G401.6 (cell line): Measurements from ENCODE around the gene NPC1L1.
"Not testable (repeated sequence)": the region's sequence is repeated elsewhere in the genome, so short reads cannot be mapped to it uniquely, and the experiment has no call there.

ENCODE experiments used
- FAIRE-seq: peaks from 2 replicates; lab custom pipeline; 2012; peaks lifted over from hg19 to GRCh38; lab: Jason Lieb, UNC

The NPC1L1 gene

GRCh38 chr7:44564606-44565005 lies 23.5 kb upstream of the NPC1L1 start:
- FAIRE-seq = no peak

GRCh38 chr7:44563171-44563679 lies 22.1 kb upstream of the NPC1L1 start:
- FAIRE-seq = no peak

DNA sequence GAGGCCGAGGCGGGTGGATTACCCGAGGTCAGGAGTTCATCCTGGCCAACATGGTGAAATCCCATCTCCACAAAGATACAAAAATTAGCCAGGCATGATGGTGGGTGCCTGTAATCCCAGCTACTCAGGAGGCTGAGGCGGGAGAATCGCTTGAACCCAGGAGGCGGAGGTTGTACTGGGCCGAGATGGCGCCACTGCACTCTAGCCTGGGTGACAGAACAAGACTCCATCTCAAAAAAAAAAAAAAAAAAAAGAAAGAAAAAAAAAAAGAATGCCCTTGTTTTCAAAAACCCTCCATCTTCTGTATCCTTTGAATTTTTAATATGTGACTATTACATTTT lies 21.5 kb upstream of the NPC1L1 start:
- not testable (repeated sequence) for FAIRE-seq

GRCh38 chr7:44561962-44562621 lies 21.0 kb upstream of the NPC1L1 start:
- FAIRE-seq = no peak

GRCh38 chr7:44561481-44561880 lies 20.4 kb upstream of the NPC1L1 start:
- no peak for FAIRE-seq

DNA sequence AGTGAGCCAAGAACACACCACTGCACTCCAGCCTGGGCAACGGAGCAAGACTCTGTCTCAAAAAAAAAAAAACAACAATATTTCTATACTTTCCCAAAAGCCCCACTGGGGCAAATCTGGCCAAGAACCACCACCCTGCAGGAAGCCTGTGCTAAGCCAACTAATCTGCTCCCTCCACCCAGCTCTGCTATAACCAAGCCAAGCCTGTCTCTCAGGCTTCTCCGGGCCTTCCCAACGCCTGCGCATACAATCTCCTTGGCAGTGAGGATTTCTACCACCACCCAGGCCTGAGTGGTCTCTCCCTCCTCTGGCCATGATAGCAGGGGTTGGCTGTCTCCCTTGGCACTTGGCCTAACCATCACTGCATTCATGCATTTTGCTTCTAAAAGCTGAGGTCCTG lies 18.4 kb upstream of the NPC1L1 start:
- FAIRE-seq = no peak

DNA sequence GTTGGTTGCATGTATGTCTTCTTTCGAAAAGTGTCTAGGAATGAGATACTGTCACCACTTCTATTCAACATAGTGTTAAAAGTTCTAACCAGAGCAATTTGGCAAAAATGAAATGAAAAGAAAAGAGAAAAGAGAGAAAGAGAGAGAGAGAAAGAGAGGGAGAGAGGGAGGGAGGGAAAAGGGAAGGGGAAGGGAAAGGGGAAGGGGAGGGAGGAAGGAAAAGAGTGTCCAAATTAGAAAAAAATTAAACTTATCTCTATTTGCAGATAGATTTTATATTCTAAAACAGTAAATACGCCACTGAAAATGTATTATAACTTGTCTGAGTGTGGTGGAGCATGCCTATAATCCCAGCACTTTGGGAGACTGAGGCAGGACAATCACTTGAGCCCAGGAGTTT lies 16.4 kb upstream of the NPC1L1 start:
- FAIRE-seq = no peak

GRCh38 chr7:44555350-44555749 lies 14.2 kb upstream of the NPC1L1 start:
- no peak for FAIRE-seq

DNA sequence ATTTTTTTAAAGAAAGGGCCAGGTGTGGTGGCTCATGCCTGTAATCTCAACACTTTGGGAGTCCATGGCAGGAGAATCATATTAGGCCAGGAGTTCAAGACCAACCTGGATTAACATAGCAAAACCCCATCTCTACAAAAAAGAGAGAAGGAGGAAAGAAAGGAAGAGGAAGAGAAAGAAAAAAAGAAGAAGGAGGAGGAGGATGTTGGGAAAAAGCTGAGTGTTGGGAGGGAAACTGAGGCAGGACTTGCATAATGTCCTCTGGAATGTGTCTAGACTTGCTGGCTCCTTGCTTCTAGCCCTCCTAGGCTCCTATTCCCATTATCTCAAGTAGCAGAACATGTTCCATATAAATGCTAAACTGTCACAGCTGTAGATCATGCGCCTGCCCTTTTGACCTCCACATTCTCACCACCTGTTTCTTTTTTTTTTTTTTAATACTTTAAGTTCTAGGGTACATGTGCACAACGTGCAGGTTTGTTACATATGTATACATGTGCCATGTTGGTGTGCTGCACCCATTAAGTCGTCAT lies 11.4 kb upstream of the NPC1L1 start:
- not testable (repeated sequence) for FAIRE-seq

- FAIRE-seq = no peak
These were observed 8.3 kb upstream of the NPC1L1 start for GRCh38 chr7:44549457-44549856.

DNA sequence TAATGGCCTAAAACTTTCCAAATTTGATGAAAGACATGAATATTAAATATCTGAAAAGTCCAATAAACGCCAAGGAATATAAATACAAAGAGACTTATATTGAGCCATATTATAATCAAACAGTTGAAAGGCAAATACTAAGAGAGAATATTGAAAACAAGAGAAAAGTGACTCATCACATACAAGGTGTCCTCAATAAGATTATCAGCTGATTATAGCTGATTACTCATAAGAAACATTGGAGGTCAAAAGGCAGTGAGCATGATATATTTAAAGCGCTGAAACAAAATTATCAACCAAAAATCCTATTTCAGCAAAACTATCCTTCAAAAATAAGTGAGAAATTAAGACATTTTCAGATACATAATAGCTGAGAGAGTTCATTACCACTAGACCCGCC lies 7.8 kb upstream of the NPC1L1 start:
- FAIRE-seq = no peak

DNA sequence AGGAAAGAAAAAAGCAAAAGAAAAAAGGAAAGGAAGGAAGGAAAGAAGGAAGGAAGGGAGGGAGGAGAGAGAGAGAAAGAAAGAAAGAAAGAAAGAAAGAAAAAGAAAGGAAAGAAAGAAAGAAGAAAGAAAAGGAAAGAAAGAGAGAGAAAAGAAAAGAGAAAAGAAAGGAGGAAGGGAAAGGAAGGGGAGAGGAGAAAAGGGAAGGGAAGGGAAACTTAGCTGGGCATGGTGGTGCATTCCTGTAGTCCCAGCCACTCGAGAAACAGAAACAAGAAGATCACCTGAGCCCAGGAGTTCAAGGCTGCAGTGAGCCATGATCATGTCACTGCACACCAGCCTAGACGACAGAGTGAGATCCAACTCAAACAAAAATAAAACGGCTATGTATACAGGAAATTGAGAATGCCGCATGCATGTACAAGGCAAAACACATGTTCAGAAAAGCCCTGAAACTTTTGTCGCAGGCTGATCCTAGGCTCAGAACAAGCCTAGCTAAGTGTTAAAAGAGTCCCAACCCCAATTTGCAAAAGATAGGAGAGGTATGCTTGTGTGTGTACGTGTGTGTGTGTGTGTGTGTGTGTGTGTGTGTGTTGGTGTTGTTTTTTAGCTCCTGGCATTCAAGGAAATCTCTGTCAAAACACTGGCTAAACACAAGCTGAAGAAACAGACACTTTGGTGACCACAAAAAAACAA lies 6.6 kb upstream of the NPC1L1 start:
- no peak for FAIRE-seq

DNA sequence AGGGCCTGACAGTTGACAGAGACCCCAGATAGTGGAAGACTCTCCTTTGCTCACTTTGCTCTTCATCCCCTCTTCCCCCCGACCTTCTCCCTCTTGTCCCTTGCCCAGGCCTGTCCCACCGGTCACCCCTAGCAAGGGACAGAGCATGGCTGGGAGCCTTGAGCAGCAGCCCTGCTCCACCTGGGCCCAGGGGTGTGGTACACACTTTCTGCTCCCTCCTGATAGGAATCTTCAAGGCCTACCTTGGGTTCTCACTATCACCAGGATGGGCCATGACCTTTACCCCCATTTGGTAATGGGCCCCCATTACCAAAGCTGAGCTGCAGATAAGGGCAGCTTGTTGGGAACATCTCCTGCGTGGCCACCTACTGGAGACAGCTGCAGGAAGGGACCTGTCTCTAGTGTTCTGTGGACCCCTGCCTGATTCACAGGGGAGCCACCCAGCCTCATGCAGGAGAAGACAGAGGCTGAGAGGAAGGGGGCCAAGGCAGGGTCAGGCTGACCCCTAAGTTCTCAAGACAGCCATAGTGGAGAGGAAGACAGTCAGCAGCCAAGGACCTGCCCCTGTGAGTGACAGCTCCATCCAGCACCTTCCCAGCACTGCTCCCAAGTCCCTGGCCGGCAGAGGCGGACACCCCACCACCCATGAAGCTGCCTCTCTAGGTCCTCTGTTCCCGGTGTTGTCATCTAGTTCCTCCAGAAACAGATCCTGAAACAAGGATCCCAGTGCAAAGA lies 913 bp upstream of the NPC1L1 start:
- no peak for FAIRE-seq

DNA sequence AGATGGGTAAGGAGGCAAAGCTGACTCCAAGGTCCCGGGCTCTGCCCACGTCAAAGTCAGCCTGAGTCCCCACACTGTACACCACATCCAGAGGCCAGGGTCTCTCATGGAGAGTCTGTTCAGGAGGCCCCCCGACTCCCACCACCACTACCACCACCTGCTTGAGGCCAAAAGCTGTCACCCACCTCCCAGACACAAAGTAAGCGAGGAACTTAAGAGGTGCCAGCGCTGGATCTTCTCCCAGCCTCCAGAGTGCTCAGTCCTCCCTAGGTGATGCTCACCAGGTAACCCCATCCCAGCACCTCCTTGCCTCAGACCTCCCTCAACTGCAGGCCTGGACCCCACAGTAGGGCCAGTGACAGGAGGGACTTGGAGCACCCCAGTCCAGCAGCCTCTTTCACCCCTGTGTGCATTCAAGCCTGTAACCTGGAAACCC lies 520 bp downstream of the NPC1L1 start:
- FAIRE-seq = no peak

- FAIRE-seq = no peak
These were observed 1.2 kb downstream of the NPC1L1 start for GRCh38 chr7:44539669-44540506.

DNA sequence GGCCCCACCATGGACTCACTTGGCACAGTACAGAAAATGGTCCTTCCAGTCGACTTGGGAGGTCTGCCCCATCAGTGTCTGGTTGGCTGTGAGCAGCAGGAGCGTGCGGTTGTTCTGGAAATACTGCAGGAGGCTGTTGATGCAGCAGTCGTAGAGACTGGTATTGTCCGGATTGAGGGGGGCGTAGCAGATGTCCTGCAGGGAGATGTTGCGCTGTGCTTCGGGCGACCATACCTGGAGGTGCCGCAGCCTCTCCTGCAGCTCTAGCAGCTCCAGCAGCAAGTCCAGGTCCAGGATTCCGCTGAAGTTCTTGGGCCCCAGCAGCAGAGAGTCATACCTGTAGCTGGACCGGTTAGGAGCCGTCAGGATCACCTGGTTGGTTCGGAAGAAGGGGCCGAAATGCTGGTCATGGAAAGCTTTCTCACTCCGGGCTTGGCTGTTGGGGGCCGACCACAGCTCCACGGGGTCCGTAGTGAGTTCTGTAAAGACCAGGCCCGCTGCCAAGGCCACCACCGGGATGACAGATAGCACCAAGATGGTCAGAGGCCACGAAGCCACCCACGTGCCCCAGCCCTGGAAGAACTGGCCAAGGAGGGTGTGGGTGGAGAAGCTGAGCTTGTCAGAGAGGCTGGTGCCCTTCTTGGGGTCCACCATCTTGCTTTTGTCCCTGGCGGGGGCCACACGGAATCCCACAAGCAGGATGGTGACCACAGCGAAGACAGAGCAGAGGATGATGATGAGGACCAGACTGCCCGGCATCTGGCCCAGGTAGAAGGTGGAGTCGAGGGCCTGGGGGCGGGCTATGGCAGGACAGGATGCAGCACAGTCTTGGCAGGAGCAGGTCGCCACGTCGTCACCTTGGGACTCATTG lies 2.1 kb downstream of the NPC1L1 start:
- FAIRE-seq = no peak

- no peak for FAIRE-seq
These were observed 2.9 kb downstream of the NPC1L1 start for GRCh38 chr7:44538093-44538797.

DNA sequence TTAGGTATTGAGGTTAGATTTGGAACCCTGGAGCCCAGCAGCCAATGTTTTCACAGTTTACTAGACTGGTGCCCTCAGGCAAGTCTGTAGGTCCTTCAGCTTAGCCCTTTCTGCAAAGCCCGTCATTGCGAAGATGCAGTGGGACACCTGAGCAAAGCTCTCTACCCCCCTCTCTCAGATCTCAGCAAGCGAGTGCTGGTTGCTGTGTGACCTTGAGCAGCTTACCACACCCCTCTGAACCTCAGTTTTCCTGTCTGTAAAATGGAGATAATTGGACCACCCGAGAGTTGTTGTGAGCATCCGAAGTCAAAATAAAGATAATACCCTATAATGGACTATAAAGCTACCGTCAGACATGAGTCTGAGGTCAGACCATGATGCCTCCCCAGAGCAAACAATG lies 3.7 kb downstream of the NPC1L1 start:
- no peak for FAIRE-seq

GRCh38 chr7:44536090-44536489 lies 5.0 kb downstream of the NPC1L1 start:
- no peak for FAIRE-seq

DNA sequence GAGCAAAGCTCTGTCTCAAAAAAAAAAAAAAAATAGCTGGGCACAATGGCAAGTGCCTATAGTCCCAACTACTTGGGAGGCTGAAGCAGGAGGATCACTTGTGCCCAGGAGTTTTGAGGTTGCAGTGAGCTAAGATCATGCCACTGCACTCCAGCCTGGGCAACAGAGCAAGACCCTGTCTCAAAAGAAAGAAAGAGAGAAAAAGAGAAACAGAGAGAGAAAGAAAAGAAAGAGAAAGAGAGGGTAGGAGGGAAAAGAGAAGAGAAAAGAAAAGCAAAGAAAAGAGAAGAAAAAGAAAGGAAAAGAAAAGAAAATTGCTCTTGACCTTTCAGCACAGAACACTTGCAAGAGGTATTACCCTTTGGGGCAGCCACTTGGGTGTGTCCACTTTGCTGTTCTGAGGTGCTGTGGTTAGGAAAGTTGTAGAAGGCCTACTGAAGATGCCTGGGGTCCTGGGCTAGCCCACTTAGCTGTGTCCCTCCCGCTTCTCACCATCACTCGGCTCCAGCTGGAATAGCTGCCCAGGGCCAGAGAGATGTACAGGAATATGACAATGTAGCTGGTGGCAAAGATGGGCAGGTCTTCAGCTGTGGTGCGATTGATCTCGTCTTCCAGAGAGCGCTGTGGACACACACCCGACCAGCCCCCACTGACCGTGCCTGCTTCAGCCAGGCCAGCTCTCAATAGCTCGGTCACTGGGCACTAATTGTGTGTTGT lies 5.6 kb downstream of the NPC1L1 start:
- FAIRE-seq = no peak
